ENCODE results near the gene PNPLA8. TPM values are rescaled to one million over a fixed set of nuclear protein-coding genes. Genes with fewer than 3 reads are reported as not detected.
"Not testable (repeated sequence)": the region's sequence is repeated elsewhere in the genome, so short reads cannot be mapped to it uniquely, and the experiment has no call there.

Gene PNPLA8
- total RNA-seq, 2 experiments from 2014 or later: 19.2 to 21.4 TPM

DNA sequence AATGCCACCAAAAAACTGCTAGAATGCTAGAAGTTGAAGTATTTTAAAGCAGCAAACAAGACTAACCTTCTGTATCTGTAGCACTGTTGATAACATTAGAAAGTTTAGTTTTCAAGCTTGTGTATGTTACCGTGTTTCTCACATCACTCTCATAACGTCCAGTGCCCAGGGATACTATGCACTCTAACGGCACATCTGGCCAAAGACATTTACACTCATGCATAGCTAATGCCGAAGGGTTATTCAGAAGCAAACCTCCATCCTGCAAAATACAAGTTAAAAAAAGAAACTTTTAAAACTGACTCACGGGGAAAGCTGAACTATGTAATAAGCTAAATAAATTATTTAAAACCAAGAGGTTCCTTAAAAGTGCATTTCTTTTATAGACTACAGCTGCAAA, 46.8 kb downstream of the PNPLA8 start:
- ChIA-PET CTCF (interaction anchor here (1.2 to 2.4 kb wide), 2 partner anchors 15 to 18 kb away, joined by 3 to 8 read pairs; no protein-coding TSS in a partner anchor), POLR2A (no interaction called here)
- Mint-ChIP-seq H3K36me3 (ENCODE audit: low read depth) (peaks cover 13% of the 10 kb centered on the region), H3K27me3 (no peaks in the 10 kb centered on the region), H3K4me3 (no peak overlapping the region), H3K9me3 (no peaks in the 10 kb centered on the region), H3K27ac (no peak overlapping the region), H3K4me1 (ENCODE audit: low read depth) (no peaks in the 10 kb centered on the region)
- intact Hi-C loops (cut with micrococcal nuclease): no loop called here
- ATAC-seq: no peak
- TF ChIP-seq CTCF (IDR thresholded peaks at IDR 0.05): no peak
- no peak for DNase-seq

DNA sequence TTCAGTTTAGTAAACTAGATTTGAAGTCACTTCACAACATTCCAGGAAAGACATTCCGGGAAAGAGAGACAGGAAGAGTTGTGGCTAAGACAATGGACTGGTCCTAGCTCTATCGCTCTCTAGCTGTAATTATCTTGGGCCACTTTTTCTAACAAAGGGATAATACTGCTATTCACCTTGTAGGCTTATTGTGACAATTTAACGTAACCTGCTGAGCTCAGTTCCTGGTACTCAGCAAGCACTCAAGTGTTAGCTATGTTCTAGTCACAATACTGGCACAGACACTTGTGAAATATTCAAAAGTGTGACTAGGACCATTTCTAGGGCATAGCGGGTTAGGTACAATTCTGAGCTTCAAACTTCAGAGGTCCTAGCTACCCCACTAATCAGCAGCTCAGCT, 57.7 kb downstream of the PNPLA8 start:
- ChIA-PET CTCF (interaction anchor here (0.9 to 1.8 kb wide), 3 partner anchors 8 to 29 kb away, joined by 3 to 12 read pairs (median 3); no protein-coding TSS in a partner anchor), POLR2A (interaction anchor here (0.7 to 1.4 kb wide), 2 partner anchors 10 to 14 kb away, joined by 3 read pairs; no protein-coding TSS in a partner anchor)
- ATAC-seq: no peak
- Mint-ChIP-seq H3K27me3 (no peaks in the 10 kb centered on the region), H3K4me3 (no peak overlapping the region), H3K36me3 (ENCODE audit: low read depth) (peaks cover 4% of the 10 kb centered on the region), H3K9me3 (no peaks in the 10 kb centered on the region), H3K27ac (no peak overlapping the region), H3K4me1 (ENCODE audit: low read depth) (peaks cover 28% of the 10 kb centered on the region)
- no peak for DNase-seq
- no peak for TF ChIP-seq CTCF (IDR thresholded peaks at IDR 0.05)
- intact Hi-C loops (cut with micrococcal nuclease): no loop called here

DNA sequence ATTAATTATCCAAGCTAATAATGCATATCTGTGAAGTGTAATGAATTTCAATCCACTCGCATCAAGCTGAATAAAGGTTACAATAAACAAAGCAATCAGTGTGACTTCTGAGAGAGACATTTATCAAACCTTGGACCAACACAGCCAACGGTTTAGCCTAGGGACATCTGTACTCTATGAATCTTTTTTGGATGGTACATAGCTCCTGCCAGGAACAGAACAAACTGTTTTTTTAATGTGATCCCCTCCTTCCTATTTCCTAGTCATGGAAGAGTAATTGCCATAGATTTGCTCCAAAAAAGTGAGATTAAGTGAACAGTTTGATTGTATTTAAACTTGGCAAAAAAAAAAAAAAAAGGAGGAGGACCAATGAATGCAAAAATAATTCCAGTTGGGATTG, 58.5 kb downstream of the PNPLA8 start:
- ChIA-PET CTCF (interaction anchor here (0.9 to 1.3 kb wide), 2 partner anchors 8 to 15 kb away, joined by 3 read pairs; no protein-coding TSS in a partner anchor), POLR2A (interaction anchor here (1.4 kb wide), 1 partner anchor 13 kb away, joined by 3 read pairs; no protein-coding TSS in a partner anchor)
- TF ChIP-seq CTCF (IDR thresholded peaks at IDR 0.05): no peak
- intact Hi-C loops (cut with micrococcal nuclease): no loop called here
- H3K4me1 Mint-ChIP-seq (ENCODE audit: low read depth): peaks cover 35% of the 10 kb centered on the region
- no peak overlapping the region for H3K4me3 Mint-ChIP-seq
- DNase-seq (no peak), ATAC-seq (no peak)
- H3K27ac Mint-ChIP-seq: no peak overlapping the region
- no peaks in the 10 kb centered on the region for H3K27me3 Mint-ChIP-seq
- H3K9me3 Mint-ChIP-seq: no peaks in the 10 kb centered on the region
- peaks cover 1% of the 10 kb centered on the region for H3K36me3 Mint-ChIP-seq (ENCODE audit: low read depth)

- peaks cover 41% of the 10 kb centered on the region for H3K4me1 Mint-ChIP-seq (ENCODE audit: low read depth)
- H3K9me3 Mint-ChIP-seq; H3K27ac Mint-ChIP-seq; CTCF ChIA-PET; H3K36me3 Mint-ChIP-seq (ENCODE audit: low read depth); ATAC-seq; DNase-seq; H3K4me3 Mint-ChIP-seq; intact Hi-C loops (cut with micrococcal nuclease); H3K27me3 Mint-ChIP-seq: not testable (repeated sequence)
- POLR2A ChIA-PET: interaction anchor here (0.6 to 1.0 kb wide), 2 partner anchors 9 to 28 kb away, joined by 3 to 6 read pairs; no protein-coding TSS in a partner anchor
Observed at GRCh38 chr7:108466322-108466721, 59.6 kb downstream of the PNPLA8 start.

DNA sequence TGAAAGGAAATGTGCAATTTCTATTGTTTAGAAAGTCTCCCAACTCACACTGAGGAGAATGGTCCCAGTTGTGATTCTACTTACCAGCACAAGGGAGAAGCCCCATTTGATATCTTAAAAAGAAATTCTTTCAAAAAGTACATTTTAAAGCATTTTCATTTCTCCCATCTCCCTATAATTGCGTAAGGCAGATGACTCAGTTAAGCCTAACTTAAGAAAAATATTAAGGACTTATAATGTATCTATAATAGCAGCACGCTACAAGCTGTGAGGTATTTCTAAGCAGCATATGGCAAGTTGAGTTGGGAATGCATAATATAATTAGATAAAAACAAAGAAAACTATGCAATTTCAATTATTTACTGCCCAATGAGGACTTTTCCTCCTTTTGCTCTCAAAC, 61.2 kb downstream of the PNPLA8 start:
- DNase-seq (no peak), ATAC-seq (no peak)
- POLR2A ChIA-PET: interaction anchor here (1.2 to 1.5 kb wide), 2 partner anchors 9 to 61 kb away, joined by 3 to 4 read pairs; partner anchors contain the start of gene PNPLA8
- no peak overlapping the region for H3K4me3 Mint-ChIP-seq
- no peaks in the 10 kb centered on the region for H3K9me3 Mint-ChIP-seq
- TF ChIP-seq CTCF (IDR thresholded peaks at IDR 0.05): no peak
- intact Hi-C loops (cut with micrococcal nuclease): no loop called here
- CTCF ChIA-PET: interaction anchor here (1.0 to 1.9 kb wide), 3 partner anchors 9 to 32 kb away, joined by 3 to 7 read pairs (median 5); partner anchors contain the start of gene NRCAM
- H3K27me3 Mint-ChIP-seq: no peaks in the 10 kb centered on the region
- H3K4me1 Mint-ChIP-seq (ENCODE audit: low read depth): peaks cover 47% of the 10 kb centered on the region
- H3K36me3 Mint-ChIP-seq (ENCODE audit: low read depth): no peaks in the 10 kb centered on the region
- H3K27ac Mint-ChIP-seq: no peak overlapping the region

All from activated CD8-positive, alpha-beta T cell treated with anti-CD3 and anti-CD28 coated beads for 36 hours (primary cell).